OCI-LY7 (cell line): Measurements from ENCODE around the gene LMOD2.

ENCODE experiments used
- CTCF ChIP-seq: fragments of 200-600 bp; sonication (generic); conservative IDR thresholded peaks from 2 replicates; pipeline ENCODE4 v1.5.1; 2014; ENCODE audit warnings: mild to moderate bottlenecking, antibody characterized with exemption, low read length, moderate library complexity, mixed read lengths
- EZH2phosphoT487 ChIP-seq: fragments of 200-600 bp; sonication (generic); IDR thresholded peaks from 2 replicates; pipeline ENCODE4 v1.6.1; 2018; ENCODE audit warnings: low read depth, borderline replicate concordance, mild to moderate bottlenecking, mixed run types, antibody characterized with exemption, low read length, moderate library complexity, mixed read lengths

DNA sequence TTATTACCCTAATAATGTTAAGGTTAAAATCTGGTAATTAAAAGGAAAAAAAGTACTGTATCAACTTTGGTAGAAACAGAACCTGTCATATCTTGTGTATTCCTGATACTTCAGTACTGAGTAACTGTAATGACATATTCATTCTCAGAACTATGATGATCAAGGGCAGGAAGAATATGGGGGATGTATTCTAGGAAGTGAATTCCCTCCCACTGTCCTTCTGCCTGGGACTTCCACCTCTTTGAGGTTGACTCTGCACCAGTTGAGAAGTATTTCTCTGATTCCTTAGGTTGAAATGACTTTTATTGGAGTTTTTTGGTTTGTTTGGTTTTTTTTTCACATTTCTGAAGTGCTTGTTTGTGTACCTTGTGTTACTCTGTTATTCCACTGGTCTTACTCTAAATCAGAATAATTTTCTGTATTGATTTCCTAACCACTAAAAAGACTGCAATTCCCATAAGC is 56.2 kb downstream of the LMOD2 start:
- no peak for TF ChIP-seq CTCF
- no peak for TF ChIP-seq EZH2phosphoT487
